HG02852 (cell line): Measurements from ENCODE around the gene ADTRP.

ENCODE experiments used
- ATAC-seq: cut with Tn5 transposase; IDR thresholded peaks from one replicate; pipeline ENCODE4 v1.9.1; 2021; ENCODE audit warnings: mild to moderate bottlenecking, moderate library complexity; ENCODE audit not compliant: unreplicated experiment

Gene ADTRP

GRCh38 chr6:11774426-11774825 is 4.2 kb downstream of the ADTRP start:
- ATAC-seq = no peak

GRCh38 chr6:11773581-11773980 is 5.0 kb downstream of the ADTRP start:
- no peak for ATAC-seq

GRCh38 chr6:11773013-11773412 is 5.6 kb downstream of the ADTRP start:
- no peak for ATAC-seq

- ATAC-seq = no peak
Measured at GRCh38 chr6:11772109-11772825, 6.3 kb downstream of the ADTRP start.

DNA sequence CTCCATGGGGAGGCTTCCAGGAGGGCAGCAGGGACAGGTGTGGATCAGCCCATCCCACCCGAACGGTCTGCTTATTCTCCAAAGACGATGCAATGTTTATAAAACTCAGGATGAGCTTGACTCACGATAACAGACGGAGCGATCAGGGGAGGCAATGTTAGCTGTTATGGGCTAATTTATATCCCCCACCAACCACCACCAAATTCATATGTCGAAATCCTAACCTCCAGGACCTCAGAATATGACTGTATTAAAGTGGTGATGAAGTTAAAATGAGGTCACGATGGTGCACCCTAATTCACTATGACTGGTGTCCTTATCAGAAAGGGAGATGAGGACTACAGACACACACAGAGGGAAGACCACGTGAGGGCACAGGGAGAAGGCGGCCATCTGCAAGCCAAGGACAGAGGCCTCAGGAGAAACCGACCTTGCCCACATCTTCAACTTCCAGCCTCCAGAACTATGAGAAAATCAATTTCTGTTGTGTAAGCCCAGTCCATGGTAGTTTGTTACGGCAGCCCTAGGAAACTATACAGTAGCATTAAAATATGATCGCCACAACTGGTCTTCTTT is 7.0 kb downstream of the ADTRP start:
- ATAC-seq = no peak

DNA sequence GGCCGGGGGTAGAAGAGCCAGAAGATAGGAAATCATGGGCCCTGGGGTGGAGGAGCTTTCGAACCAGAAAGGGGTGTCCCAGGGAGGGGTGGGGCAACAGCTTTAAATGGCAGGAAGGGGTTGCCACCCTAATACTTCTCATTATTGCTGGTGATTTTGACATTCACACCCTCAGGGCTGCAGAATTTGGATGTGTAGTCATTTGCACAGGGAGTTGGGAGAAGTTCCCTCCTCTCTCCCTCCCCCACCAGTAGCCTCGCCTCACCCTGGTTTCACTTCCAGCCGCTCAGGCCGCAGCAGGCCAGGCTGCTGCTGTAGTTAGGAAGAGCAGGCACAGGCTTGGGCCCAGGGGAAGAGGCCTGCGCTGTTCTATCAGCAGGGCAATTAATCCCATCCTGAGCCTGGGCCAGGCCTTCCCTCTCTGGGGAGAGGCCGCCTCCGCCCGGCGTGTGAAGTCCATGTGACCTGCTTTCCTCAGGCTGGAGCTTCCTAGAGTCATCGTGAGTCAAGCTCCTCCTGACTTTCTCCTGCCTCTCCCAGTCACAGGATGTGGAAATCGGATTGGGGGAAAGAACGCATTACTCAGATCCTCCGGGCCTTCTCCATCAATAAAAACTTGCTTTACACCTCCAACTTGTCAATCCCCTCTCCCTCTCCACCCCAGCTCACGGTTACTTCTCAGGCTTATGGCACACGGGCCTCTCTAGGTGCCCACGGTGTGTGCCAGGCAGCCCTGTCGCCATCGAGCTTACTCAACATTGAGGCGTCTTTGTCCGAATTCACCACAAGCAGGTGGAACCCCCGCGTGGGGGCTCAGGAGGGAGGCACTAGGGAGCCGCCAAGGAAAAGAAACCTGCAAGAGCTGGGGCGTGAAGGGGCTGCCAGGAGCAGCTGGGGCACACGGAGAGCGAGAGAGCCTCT is 7.8 kb downstream of the ADTRP start:
- ATAC-seq = no peak

DNA sequence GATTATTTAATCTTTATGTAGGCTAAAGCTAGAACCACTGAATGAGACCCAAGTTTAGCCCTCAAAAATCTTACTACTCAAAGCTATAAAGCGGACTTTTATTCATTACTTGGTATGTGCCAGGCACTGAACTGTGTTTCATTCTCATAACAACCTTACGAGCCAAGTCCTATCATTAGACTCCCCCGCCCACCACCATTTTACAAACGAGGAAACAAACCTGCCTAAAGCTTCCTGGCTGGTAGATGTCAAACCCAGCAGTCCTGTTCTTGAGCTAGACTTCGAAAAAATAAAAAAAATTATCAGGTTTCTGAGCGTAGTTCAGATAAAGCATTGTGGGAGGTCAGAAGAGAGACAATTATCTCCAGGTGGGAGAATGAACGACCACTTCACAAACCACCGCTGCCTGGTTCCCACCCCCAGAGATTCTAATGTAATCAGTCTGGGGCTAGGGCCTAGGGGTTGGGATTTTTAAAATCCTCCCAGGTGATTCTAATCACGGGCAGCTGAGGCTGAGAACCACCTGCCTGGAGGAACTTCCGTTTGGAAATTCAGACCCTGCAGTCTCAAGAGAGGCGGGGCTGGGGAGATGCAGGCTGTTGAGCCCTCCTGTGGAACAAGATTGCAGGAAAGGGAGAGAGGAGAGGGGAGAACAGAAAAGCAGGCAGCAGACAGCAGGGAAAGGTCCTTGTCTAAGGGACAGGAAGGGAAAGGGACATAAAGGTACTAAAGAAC is 8.6 kb downstream of the ADTRP start:
- ATAC-seq = no peak

DNA sequence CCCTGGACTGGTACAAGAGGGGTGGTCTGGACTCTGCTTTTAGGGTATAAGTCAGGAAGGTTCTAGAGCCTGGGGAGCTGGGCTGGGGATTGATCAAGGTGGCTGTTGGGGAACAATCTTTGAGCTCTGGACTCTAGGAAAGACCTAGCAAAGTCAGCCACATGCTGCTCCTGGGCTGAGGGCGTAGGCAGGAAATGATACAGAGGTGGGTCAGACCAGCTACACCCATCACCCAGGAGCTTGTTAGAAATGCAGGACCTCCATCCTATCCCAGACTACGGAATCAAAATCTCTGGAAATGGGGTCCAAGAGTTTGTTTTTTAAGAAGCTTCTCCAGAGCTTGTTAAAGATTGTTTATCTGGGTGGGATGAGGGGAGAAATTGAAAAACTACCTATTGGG is 9.4 kb downstream of the ADTRP start:
- no peak for ATAC-seq

DNA sequence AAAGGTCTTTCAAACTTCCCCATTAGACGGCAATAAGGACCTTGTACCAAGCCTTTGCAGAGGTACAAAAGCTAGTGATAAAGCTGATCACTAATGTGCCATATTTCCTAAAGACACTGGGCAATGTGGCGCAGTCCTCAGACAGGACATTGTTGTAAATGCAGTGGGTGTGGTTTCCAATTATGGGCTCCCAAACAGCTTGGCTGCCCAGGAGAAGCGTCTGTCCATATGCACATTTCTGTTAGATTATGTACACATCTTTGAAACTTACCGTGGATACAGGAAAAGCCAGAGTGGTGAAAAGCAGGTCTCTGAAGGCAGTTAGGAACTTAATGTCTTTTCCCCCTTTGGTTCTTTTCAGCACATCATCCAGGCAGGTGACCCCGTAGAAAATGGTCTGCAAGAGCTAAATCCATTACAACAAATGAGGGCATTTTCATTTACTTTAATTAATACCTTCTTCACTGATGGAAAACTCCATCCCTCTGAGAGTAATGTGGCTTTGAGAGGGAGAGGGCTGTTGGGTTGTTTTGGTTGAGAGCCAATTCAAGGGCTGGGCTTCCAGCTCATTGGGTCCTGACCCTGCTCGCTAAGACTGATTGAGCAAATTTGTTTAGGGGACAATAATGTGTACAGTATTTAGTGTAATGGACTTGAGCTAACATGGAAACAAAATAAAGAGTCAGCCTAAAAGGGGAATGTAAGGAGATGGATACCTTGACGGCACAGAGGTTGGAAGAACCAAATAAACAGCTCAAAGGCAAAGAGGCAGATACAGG is 10.4 kb downstream of the ADTRP start:
- no peak for ATAC-seq

DNA sequence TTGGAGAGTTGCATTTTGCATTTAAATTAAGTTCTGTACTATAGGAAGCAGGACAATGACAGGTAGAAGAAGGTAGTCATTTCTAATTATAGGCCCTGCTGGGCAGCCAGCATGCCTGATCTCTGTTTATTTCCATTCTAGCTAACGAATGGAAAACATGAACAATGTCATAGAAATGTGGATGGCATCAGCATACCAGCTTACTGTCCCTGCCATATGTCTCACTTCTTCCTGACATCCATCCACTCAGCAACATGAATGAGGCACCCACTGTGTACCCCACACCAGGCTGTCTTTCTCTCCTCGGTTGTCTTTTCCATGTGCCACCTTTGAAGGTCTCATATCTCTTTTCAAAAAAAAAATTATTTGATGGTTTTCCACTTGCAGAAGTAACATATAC is 11.1 kb downstream of the ADTRP start:
- no peak for ATAC-seq

DNA sequence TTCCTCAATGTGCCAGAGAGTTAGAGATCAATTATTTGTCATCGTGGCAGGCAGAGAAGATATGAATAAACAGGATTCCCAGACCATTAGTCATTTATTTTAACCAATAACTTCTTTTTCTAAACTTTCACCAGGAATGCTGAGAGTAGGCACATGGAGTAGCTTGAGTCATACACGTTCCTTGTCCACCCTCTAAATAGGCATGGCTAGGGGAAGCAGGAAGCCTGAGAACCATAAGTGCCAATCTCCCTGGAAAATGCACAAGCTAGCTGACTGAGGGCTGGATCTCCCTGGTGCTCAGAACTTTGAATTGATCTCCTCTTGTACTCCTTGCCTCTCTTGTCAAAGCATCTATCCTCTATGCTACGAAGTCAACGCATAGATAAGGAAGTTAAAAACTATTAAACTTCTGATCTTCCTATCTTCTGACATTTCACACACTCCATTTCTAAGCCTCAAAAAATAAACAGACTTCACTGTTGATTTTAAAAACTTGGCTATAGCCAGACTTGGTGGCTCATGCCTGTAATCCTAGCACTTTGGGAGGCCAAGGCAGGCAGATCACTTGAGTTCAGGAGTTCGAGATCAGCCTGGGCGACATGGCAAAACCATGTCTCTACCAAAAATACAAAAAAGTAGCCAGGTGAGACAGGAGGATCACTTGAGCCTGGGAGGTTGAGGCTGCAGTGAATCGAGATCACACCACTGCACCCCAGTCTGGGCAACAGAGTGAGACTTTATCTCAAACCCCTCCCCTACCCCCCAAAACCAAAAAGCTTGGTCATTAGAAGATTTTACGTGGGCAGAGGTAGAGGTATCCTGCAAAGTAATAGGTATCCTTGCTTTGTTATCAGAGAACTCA is 11.8 kb downstream of the ADTRP start:
- no peak for ATAC-seq

DNA sequence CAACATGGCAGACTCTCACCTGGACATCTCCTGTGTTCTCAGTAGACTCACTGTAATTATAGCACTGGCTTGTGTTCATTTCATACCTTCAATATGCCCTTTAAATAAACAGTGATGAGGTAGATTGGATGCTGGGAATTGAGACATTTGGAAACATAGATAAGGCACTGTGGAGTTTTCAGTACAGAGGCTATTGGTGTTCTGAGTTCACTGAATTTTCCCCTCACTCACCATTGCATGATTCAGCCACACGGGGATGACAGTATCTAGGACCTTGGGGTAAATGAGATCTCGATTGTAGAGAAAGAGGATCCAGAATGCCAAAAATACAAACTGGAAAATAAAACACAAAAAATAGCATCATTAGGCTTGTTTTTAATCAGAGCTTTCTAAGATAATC is 12.6 kb downstream of the ADTRP start:
- ATAC-seq = no peak

- ATAC-seq = no peak
Measured at GRCh38 chr6:11764250-11764604, 14.4 kb downstream of the ADTRP start.

DNA sequence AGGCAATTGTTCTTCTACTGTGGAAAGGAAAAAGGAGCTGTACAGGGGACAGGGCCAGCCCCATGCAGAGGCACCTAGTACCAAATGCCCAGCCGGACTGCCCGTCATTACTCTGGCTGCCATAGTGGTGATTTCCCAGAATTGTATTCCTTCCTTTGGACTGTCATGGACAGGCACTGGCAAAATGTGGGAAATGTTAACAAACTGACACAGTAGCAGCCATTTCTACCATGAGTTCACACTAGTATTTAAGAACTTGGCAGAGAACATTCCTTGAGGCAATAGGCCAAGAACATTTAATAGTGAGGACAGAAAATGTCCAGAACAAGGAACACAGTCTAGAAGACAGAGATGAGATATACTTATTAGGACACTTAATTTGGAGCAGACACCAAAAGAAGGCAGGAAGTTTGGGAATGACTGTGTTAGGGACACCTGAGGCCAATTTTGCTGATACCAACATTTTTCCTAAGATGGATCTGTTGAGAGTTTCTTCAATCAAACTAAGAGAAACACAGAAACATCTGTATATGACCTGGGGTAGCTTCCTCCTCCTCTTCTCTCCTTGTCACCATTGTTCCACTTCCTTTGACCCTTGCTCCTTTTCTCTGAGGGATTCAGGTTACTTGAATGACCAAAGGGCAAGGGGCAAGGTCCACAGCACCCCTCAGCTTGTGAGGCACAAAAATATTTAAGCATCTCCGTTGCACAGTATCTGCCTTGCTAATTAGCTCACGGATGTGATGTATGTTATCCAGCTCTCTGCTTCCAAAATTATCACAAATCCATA is 14.9 kb downstream of the ADTRP start:
- no peak for ATAC-seq

- ATAC-seq = no peak
Measured at GRCh38 chr6:11762794-11763459, 15.7 kb downstream of the ADTRP start.

- ATAC-seq = no peak
Measured at GRCh38 chr6:11761744-11762620, 16.6 kb downstream of the ADTRP start.

DNA sequence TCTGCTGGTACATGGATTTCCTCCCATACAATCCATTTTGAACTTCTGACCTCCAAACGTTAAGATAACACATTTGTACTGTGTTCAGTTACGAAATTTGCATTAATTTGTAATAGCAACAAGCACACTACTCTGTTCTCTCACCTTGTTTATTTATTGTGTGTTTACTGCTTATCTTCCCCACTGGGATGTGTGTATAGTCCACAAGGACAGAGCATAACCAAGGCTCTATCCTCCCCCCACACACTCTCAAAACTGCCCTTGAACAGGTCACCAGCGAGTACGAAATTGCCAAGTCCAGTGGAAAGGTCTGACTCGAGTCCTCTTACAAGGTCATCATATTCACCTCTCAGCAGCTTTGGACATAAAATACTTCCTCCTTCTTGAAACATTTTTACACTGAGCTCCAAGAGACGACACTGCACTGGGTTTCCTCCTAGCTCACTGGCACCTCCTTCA is 18.6 kb downstream of the ADTRP start:
- ATAC-seq = no peak
